Limb (tissue), 2 donors: ENCODE measurements around the gene ZNF747.

Source experiments
- DNase-seq, 2 donors: peaks; one replicate each; pipeline ENCODE4 v3.0.0-alpha.2; 2016; ENCODE audit errors: extremely low spot score in 2 of 2

The ZNF747 gene

GRCh38 chr16:30519120-30520049 is 15.3 kb downstream of the ZNF747 start:
- DNase-seq, result no peak

DNA sequence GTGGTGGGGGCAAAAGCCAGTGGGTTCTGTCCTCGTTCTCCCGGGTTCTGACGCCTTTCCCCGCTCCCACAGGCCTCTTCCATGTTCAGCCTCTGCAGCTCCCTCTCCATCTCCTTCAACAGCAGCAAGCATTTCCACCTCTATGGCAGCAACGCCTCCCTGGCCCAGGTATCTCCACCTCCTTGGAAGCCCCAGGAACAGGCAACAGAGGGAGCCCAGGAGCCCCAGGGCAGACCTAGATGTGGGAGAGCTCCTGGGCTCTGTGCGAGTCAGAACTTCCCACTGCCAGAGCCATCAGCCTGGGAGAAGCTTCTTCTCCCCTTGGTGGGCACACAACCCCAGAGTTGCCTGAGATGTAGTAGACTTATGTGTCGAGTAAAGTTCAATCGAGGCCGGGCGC is 16.1 kb downstream of the ZNF747 start:
- no peak for DNase-seq

- no peak for DNase-seq
These were observed 19.4 kb downstream of the ZNF747 start for GRCh38 chr16:30515275-30515674.

DNA sequence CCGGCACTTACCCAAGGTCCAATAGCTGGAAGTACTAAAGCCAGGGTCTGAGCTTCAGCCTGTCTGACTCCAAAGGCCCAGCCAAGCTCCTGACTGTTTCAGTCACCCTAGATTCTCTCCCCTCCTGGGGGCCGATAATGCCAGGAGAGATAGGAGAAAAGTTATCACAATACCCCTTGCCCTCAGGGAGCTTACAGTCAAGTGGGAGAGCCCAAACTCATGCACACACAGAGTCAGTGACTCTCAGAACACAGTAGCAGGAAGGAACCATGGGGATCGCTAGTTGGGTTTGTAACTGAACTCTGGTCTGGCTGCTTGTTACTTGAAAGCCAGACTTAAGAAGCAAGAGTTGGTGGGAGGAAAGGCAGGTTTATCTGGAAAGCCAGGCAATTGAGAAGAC is 23.1 kb downstream of the ZNF747 start:
- no peak for DNase-seq

- no peak for DNase-seq
These were observed 24.2 kb downstream of the ZNF747 start for GRCh38 chr16:30510376-30510938.

GRCh38 chr16:30509081-30509765 is 25.4 kb downstream of the ZNF747 start:
- no peak for DNase-seq

- DNase-seq, result no peak
These were observed 31.0 kb downstream of the ZNF747 start for GRCh38 chr16:30503403-30504296.

DNA sequence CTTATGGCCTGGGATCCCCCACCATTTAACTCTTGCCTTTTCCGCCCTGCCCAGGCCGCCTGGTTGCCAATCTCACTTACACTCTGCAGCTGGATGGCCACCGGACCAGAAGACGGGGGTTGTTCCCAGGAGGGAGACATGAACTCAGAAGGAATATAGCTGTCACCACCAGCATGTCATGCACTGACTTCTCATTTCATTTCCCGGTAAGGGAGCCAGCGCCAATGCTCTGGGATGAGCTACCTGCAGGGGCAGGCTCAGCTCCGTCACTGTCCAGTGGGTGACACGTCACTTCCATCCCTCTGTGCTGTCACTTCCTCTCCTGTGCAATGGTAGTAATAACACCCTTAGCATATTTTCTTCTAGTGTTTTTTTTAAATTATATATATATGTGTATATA is 35.4 kb downstream of the ZNF747 start:
- DNase-seq, result no peak

GRCh38 chr16:30494709-30495108 is 39.9 kb downstream of the ZNF747 start:
- DNase-seq, result no peak

DNA sequence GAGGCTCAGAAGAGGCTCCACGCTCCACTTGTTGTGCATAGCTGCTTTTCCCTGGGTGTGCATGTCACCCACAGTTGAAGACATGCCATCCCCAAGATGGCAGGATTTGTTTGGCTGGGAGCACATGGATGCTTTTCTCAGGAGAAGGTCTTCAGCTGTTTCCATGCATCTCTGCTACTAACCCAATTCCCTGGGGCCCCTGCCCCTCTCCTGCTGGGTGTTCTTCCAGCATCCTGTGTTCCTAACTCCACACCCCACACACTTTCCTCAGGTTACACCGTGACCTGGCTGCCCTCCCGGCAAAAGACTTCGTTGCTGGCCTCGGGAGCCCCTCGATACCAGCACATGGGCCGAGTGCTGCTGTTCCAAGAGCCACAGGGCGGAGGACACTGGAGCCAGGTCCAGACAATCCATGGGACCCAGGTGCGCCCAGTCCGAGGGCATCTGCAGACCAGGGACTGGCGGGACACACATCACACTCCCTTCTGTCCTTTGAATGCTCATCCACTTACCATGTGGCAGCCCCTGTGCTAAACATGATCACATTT is 40.6 kb downstream of the ZNF747 start:
- DNase-seq, result no peak

DNA sequence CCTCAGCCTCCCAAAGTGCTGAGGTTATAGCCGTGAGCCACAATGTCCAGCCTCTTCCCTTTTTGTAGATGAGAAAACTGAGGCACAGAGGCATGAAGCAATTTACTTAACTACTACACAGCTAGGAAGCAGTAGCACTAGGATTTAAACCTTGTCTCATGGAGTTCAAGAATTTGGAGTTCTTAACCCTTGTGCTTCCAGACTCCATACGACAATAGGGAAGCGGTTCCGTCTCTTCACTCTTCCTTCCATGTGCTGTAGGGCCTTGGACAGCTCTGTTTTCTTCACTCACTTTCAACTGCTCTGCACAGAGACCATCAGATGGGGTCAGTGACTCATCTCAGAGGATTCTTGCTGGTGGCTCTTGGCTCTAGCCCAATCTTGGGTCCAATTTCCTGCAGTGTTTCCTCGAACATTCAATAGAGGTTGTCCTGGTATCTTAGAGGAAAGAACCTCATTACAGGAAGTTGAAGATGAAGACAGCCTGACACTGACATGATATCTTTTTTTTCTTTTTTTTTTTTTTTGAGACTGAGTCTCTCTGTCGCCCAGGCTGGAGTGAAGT is 42.8 kb downstream of the ZNF747 start:
- no peak for DNase-seq

DNA sequence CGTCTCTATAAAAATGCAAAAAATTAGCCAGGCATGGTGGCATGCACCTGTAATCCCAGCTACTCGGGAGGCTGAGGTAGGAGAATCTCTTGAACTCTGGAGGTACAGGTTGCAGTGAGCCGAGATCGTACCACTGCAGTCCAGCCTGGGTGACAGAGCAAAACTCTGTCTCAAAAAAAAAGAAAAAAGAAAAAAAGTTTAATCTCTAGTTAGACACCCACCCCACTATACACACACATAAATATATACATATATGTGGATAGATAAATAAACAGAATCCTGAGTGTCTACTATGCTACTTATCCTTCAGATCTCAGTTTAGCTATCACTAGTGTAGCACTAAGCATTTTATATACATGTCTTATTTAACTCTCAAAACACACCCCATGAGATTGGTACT is 43.4 kb downstream of the ZNF747 start:
- DNase-seq, result no peak

- DNase-seq, result no peak
These were observed 44.4 kb downstream of the ZNF747 start for GRCh38 chr16:30490210-30490609.

DNA sequence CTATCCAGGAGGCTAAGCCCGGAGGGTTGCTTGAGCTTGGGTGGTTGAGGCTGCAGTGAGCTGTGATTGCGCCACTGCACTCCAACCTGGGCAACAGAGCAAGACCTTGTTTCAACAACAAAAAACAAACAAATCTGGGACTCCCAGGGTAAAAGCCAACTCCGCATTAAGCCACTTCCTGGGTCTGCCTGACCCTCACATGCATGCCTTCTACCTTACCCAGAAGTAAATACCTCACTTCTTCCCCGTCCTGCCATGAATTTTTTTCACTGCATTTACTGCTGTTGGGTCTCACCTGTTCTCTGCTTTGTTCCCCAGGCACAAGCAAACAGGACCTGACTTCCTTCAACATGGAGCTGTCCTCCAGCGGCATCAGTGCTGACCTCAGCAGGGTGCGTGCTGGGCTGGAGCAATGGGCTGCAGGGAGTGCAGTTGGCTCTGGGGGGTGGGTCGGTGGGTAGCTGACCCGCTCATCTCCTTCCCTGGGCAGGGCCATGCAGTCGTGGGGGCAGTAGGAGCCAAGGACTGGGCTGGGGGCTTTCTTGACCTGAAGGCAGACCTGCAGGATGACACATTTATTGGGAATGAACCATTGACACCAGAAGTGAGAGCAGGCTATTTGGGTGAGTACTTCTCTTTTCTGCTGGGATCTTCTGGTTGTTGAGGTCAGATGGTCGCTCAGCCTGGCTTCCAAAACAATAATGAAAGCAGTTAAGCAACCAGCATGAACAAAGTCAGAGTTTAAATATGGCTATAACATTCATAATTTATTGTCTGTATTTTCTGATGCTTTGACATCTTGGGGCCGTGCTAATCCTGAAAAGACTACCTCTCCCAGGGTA is 45.7 kb downstream of the ZNF747 start:
- no peak for DNase-seq

- DNase-seq, result no peak
These were observed 48.7 kb downstream of the ZNF747 start for GRCh38 chr16:30485818-30486436.

- DNase-seq, result no peak
These were observed 49.8 kb downstream of the ZNF747 start for GRCh38 chr16:30484887-30485286.

DNA sequence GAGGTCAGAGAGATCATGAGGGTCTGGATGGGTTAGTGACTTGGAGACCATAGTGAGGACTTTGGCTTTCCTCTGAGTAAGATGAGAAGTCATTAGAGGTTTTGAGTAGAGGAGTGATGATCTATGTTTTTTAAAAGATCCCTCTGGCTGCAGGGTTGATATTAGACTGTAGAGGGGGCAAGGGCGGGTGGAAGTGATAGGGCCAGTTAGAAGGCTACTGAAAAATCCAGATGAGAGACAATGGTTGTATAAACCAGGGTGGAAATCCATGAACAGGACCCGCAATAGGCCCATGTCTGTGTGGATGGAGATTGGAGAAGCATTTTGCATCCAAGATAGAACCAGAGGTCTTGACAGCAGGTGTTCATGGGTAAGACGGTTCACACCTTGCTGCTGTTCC is 52.3 kb downstream of the ZNF747 start:
- no peak for DNase-seq

DNA sequence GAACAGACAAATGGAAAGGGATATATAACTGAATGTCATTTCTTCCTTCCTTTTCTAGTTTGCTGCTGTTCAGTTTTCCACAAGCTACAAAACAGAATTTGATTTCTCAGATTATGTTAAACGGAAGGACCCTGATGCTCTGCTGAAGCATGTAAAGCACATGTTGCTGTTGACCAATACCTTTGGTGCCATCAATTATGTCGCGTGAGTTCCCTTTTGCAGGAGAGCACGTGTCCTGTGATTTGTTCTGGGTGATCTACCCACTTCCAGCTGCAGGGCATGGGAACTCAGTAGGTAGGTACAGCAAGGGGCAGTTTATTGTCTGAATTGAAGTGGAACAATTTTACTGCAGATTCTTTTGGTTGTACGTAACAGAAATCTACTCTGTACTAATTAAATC is 53.3 kb downstream of the ZNF747 start:
- no peak for DNase-seq
